Lower lobe of right lung (tissue), 2 donors: ENCODE measurements around the gene SLC41A3. TPM values are rescaled to one million over a fixed set of nuclear protein-coding genes. Genes with fewer than 3 reads are reported as not detected.

Experiments used
- ATAC-seq, 2 donors: fragments of 200-7000 bp; cut with Tn5 transposase; one replicate each; pipeline ENCODE4 v1.9.1; 2020 to 2022; ENCODE audit warnings: mild to moderate bottlenecking in 2 of 2, moderate library complexity in 2 of 2
- DNase-seq: peaks from one replicate; pipeline ENCODE4 v3.0.0-alpha.2; 2020
- H3K27ac ChIP-seq: fragments of 200-600 bp; one replicate; pipeline ENCODE4 v1.8.0; 2022
- H3K27me3 ChIP-seq: fragments of 200-600 bp; one replicate; pipeline ENCODE4 v1.8.0; 2022; ENCODE audit warnings: low read depth
- H3K36me3 ChIP-seq: fragments of 200-600 bp; one replicate; pipeline ENCODE4 v1.8.0; 2022; ENCODE audit warnings: mild to moderate bottlenecking
- H3K4me1 ChIP-seq: fragments of 200-600 bp; one replicate; pipeline ENCODE4 v1.8.0; 2022
- H3K4me3 ChIP-seq: fragments of 200-600 bp; one replicate; pipeline ENCODE4 v1.8.0; 2022; ENCODE audit warnings: mild to moderate bottlenecking
- H3K9me3 ChIP-seq: fragments of 200-600 bp; one replicate; pipeline ENCODE4 v1.8.0; 2022
- intact Hi-C: fragments of 100-400 bp; cut with DNase I; formaldehyde crosslinking; loops from one replicate; pipeline ENCODE4 v1.11.0; 2022
- total RNA-seq: library from RNA; stranded (reverse); fragmentation: NEBNext Ultra II Directional; extraction: Animal tissue kit (Norgen Biotek cat#: 25700); gene quantifications from one replicate; pipeline ENCODE4 v1.2.1, GENCODE V29; 2021
- TF ChIP-seq, protein P1 (sequence below): fragments of 200-600 bp; IDR thresholded peaks from one replicate; pipeline ENCODE4 v1.8.0; 2022; ENCODE audit warnings: antibody characterized with exemption, mild to moderate bottlenecking
- donor health status: DM: no; HTN: yes; CAD: no; lungs with severe emphysema.

SLC41A3 gene
- total RNA-seq, 1 donor from 2014 or later: 36.2 TPM

DNA sequence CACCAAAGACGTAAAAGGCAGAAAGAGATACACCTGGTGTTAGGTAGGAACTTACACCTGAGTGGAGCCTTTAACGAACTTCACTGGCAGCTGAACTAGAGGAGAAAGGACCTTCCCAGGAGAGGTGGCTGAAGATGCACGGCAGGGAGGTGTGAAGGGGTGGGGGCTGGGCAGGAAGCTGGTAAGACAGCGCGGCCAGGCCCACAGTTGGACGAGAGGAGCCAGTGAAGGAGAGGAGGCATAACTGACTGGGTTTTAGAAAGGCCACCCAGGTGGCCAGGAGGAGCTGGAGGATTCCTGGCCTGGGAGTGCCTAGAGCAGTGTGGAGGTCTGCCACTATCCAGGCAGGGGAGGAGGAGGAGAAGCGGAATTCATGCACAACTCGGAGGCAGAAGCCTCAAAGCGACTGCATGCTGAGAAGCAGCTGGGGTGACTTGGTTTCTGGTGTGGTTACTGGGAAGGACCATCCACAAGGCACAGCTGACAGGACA, 51.9 kb downstream of the SLC41A3 start:
- H3K27ac ChIP-seq: no peak overlapping the region
- intact Hi-C loops: no loop called here
- no peak overlapping the region for H3K4me3 ChIP-seq
- peaks cover 12% of the 10 kb centered on the region for H3K9me3 ChIP-seq
- H3K36me3 ChIP-seq: peaks cover 19% of the 10 kb centered on the region
- no peak for ATAC-seq
- H3K4me1 ChIP-seq: no peaks in the 10 kb centered on the region
- TF ChIP-seq, protein P1, sequence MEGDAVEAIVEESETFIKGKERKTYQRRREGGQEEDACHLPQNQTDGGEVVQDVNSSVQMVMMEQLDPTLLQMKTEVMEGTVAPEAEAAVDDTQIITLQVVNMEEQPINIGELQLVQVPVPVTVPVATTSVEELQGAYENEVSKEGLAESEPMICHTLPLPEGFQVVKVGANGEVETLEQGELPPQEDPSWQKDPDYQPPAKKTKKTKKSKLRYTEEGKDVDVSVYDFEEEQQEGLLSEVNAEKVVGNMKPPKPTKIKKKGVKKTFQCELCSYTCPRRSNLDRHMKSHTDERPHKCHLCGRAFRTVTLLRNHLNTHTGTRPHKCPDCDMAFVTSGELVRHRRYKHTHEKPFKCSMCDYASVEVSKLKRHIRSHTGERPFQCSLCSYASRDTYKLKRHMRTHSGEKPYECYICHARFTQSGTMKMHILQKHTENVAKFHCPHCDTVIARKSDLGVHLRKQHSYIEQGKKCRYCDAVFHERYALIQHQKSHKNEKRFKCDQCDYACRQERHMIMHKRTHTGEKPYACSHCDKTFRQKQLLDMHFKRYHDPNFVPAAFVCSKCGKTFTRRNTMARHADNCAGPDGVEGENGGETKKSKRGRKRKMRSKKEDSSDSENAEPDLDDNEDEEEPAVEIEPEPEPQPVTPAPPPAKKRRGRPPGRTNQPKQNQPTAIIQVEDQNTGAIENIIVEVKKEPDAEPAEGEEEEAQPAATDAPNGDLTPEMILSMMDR: no peak
- no peaks in the 10 kb centered on the region for H3K27me3 ChIP-seq
- DNase-seq: no peak

DNA sequence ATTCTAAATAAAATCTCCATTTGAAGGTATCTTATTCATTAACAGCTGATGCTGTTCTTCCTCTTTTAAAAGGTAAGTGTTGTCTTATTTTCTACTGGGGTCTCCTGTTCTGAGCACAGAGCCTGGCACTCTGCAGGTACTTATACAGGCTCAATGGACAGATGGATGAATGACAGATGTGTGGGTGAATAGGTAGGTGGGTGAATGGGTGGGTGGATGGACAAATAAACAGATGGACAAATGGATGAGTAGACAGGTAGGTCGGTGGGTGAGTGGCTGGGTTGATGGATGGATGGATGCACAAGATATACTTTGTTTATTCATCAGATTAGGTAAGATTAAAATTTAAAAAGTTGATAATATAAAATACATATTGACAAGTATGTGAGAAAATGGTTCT, 53.5 kb downstream of the SLC41A3 start:
- peaks cover 25% of the 10 kb centered on the region for H3K36me3 ChIP-seq
- DNase-seq (no peak), ATAC-seq (no peak)
- H3K4me3 ChIP-seq: no peak overlapping the region
- peaks cover 12% of the 10 kb centered on the region for H3K9me3 ChIP-seq
- no peaks in the 10 kb centered on the region for H3K4me1 ChIP-seq
- H3K27me3 ChIP-seq: no peaks in the 10 kb centered on the region
- intact Hi-C loops: no loop called here
- no peak overlapping the region for H3K27ac ChIP-seq
- TF ChIP-seq, protein P1: no peak

GRCh38 chr3:126029241-126029640, 54.7 kb downstream of the SLC41A3 start:
- no peak overlapping the region for H3K27ac ChIP-seq
- peaks cover 30% of the 10 kb centered on the region for H3K36me3 ChIP-seq
- ATAC-seq (no peak), DNase-seq (no peak)
- no peak overlapping the region for H3K4me3 ChIP-seq
- H3K27me3 ChIP-seq: no peaks in the 10 kb centered on the region
- intact Hi-C loops: no loop called here
- H3K9me3 ChIP-seq: peaks cover 12% of the 10 kb centered on the region
- TF ChIP-seq, protein P1: no peak
- H3K4me1 ChIP-seq: no peaks in the 10 kb centered on the region

DNA sequence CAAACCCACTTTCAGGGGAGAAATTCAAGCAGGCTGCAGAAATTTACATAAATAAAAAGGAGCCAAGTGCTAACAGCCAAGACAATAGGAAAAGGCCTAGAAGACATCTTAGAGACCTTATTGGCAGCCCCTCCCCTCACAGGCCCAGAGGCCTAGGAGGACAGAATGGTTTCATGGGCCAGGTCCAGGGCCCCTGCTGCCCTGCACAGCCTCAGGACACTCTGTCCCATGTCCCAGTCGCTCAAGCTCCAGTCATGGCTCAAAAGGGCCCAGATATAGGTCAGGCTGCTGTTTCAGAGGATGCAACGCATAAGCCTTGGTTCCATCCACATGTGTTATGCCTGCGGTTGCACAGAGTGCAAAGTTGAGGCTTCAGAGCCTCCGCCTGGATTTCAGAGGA, 55.8 kb downstream of the SLC41A3 start:
- Histone ChIP-seq H3K9me3 (peaks cover 12% of the 10 kb centered on the region), H3K36me3 (peaks cover 25% of the 10 kb centered on the region), H3K27ac (no peak overlapping the region), H3K27me3 (no peaks in the 10 kb centered on the region), H3K4me3 (no peak overlapping the region), H3K4me1 (no peaks in the 10 kb centered on the region)
- DNase-seq (no peak), ATAC-seq (no peak)
- TF ChIP-seq, protein P1: no peak
- intact Hi-C loops: no loop called here

- no peak for DNase-seq
- H3K4me3 ChIP-seq: no peak overlapping the region
- intact Hi-C loops: no loop called here
These were observed 57.2 kb downstream of the SLC41A3 start for GRCh38 chr3:126026761-126027160.

More at GRCh38 chr3:126026761-126027160, 57.2 kb downstream of the SLC41A3 start:
- H3K4me1 ChIP-seq: no peaks in the 10 kb centered on the region
- H3K27me3 ChIP-seq: no peaks in the 10 kb centered on the region
- peaks cover 22% of the 10 kb centered on the region for H3K36me3 ChIP-seq
- H3K9me3 ChIP-seq: peaks cover 12% of the 10 kb centered on the region
- TF ChIP-seq, protein P1: no peak
- ATAC-seq: no peak
- no peak overlapping the region for H3K27ac ChIP-seq
